NCI-H446 (cell line): ENCODE measurements around the gene HEXB.
A peak's percentile ranks its signal among the peaks of the same experiment; 100 is the strongest.
"Not testable (repeated sequence)": the region's sequence is repeated elsewhere in the genome, so short reads cannot be mapped to it uniquely, and the experiment has no call there.

Source experiments
- DNase-seq, 2 experiments: peaks; one replicate each; lab custom pipeline; 2025; lab: John Stamatoyannopoulos, UW

HEXB gene

GRCh38 chr5:74659172-74659571, 25.9 kb upstream of the HEXB start:
- DNase-seq = no peak

DNA sequence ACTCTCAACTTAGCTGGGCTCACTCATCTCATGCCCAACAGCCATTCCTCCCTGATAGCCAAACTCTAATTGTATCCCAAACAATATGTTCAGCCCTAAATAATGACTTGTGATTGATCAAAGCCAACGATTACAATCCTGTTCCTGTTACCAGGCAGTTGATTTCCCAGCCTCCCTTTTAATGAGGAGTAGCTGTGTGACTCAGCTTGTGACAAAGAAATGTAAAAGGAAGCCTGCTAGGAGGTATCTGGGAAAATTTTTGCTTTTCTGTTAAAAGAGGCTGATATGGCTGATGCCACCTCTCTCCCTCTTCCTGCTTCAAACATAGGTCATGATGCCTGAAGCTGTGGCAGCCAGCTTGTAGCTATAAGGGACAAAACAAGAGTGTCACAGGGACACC, 24.9 kb upstream of the HEXB start:
- no peak for DNase-seq

DNA sequence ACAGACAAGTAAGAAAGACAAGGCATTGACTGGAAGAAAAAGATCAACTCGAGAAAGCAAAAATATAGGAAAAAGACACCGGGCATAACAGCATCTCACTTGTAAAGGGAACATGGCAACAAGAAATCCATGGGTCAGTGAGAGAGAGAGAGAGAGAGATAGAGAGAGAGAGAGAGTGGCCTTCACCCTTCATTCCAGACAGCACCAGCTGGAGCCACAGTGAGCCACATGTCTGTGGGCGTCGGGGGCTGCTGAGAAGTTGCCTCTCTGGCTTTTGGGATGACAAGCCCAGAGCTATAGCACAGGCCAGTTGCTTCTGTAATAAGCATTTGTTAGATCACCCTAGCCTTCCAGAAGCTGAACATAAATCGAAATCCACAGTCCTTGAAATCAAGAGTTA, 24.2 kb upstream of the HEXB start:
- DNase-seq = no peak

DNA sequence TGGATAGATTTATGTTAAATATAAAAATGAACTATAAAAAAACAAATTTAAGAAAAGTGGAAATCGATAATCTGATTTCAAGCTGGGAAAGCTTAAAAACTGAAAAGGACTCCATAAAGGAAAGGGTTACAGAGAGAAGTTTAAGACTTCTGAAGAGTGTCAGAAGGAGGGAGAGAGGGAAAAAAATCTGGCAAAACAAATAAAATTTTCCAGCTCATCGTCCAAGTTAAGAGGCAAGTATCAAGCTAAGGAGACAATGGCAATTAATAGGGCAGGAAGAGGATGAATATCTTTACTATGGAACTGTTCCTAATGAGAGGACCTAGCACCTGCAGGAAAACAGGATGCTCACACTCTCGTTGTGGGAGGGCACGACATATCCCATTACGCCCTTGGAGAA, 20.5 kb upstream of the HEXB start:
- no peak for DNase-seq

DNA sequence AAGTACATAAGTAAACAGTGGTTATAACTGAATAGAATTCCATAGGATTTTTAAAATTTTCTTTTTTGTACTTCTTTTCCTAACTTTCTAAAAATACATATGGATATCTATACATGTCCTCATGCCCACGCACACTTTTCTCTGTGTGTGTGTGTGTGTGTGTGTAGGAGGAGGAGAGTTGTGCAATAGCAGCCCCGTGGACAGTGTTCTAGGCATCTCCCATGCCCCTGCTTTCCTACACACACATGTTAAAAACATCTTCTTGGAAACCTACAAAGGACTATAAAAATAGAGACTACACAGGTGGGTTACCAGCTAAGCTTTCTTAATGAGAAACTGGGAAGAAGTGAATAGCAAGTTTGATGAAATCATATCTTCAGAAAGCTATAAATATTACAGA, 19.8 kb upstream of the HEXB start:
- no peak for DNase-seq

DNA sequence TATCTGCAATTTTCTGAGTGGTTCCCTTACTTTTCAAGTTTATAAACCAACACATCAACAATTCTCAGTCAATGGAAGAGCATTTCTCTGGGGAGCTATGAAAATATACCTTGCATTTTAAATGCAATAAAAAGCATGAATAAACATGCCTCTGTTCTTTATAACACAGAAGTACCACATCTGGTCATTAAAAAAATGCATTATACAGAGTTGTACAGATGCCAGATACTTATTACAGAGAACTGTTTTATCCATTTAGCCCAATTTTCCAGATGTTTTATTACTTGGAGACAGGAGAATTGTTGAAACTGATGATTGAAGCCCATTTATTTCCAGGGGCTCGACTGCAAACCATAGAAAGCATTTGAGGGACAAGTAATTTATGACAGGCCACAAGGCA, 19.2 kb upstream of the HEXB start:
- DNase-seq = no peak

DNA sequence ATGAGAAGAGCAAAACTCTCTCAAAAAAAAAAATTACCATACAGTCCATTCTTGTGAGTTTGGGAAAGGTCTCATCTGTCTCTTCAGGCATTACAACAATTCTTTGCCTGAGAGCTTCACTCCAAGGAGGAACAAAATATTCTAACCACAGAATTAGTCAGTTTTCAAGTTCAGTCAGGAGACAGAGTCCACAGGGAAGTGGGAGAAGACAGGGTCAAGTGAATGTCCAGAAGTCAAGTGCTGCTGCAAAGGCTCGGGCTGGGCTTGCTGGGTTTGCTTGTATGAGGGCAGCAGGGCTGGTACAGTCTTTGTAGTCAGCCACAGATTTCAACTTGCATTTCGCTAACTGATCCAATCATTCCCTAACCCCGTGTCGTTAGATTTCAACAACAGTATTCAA, 17.6 kb upstream of the HEXB start:
- DNase-seq = no peak

- DNase-seq = peak in 1 of 2 experiments; percentile 49
These were observed 15.2 kb upstream of the HEXB start for GRCh38 chr5:74669821-74670220.

DNA sequence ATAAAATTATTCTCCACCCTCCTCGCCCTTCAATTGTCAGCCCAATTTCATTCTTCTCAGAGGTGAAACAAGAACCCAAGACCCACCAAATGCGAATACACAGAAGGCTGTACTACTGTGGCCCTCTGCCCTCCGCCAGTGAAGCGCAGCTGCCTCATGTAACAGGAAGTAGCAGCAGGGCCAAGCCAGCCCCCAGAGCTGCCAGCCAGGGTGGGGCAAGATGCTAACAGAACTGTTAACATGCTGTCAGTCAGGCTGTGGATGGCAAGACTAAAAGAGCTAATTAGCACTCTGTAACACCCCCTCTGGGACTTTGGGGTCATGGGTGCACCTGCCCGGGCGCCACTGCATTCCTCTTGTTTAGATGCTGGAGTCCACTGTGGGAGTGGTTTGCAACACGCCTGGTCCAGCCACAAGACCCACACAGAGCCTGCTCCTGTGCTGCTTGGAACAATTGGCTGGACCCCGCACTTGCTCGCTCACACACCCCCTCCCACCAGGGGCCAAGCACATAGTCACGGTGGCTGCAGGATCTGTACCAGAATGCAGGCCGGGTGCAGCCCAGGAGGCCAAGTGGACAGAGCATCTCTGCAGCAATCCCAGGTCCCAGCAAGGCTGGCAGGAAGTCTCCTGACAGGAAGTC, 14.5 kb upstream of the HEXB start:
- peak in 1 of 2 experiments; percentile 15 for DNase-seq

GRCh38 chr5:74672215-74672877, 12.7 kb upstream of the HEXB start:
- peak; percentile 35 to 68 for DNase-seq

GRCh38 chr5:74673011-74673790, 11.8 kb upstream of the HEXB start:
- peak; percentile 52 to 78 for DNase-seq

DNA sequence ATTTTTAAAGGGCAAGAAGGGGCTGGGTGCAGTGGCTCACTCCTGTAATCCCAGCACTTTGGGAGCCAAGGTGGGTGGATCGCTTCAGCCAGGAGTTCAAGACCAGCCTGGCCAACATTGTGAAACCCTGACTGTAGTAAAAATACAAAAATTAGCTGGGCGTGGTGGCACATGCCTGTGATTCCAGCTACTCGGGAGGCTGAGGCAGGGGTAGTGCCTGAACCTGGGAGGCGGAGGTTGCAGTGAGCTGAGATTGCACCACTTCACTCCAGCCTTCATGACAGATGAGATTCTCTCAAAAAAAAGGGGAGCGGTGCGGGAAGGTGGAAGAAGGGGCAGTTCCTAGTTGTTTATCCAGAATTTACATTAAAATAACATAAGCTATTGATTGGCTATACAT, 8.6 kb upstream of the HEXB start:
- DNase-seq = not testable (repeated sequence)

DNA sequence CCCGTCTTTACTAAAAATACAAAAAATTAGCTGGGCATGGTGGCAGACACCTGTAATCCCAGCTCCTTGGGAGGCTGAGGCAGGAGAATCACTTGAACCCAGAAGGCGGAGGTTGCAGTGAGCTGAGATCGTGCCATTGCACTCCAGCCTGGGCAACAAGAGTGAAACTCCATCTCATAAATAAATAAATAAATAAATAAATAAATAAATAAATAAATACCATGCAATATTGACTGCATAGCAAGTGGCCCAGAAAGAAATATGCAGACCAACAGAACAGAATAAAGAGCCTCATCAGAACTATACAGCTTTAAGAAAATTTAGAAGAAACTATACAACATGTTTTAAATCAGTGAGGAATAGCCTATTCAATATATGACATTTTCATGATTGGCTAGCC, 6.9 kb upstream of the HEXB start:
- not testable (repeated sequence) for DNase-seq

GRCh38 chr5:74679300-74679699, 5.7 kb upstream of the HEXB start:
- not testable (repeated sequence) for DNase-seq

GRCh38 chr5:74679966-74680365, 5.1 kb upstream of the HEXB start:
- DNase-seq = no peak

DNA sequence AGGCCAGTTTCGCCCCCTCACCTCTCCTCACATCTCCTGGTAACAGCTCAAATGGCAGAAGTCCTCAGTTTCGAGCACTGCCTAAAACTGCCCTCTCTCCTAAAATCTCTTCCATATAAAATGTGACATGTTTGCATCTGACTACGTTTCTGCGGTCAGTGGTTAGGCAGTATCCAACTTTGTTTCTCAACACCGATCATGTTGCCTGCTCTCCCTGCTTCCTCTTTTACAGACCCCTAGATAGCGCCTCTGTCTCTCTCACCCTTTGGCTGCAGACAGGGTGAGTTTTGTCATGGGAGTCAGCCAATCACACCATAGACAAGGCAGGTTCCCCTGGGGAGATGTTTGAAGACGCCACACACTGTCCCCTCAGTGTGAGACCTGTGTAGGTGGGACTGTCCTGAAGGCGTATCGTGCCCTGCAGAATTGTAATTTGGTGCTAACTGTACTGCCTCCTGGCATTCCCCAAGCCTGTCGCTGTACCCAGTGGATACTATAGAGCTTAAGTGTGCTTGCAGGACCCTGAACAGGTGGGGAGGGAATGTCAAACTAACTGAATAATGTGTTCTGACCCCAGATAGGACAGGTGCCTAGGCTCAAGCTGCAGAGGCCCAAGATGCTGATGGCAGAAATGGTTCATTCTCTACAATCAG, 1.1 kb downstream of the HEXB start:
- DNase-seq = no peak

- DNase-seq = no peak
These were observed 2.1 kb downstream of the HEXB start for GRCh38 chr5:74686962-74687751.

DNA sequence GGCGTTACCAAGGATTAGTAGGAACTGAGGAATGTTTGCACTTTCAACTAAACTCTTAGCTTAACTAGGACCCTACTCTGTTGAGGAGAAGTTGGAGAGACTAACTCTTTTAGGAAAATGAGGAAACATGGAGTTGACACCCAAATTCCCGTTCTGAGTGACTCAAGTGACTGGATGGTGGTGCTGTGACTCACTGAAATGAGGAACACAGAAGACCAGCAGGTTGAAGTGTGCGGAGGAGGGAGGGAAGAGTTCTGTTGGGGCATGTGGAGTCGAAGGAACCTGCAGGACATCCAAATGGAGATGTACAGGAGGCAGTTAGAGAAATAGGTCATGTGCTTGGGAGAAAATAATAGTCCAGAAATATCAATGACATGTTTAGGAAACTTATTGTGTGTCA, 8.2 kb downstream of the HEXB start:
- DNase-seq = no peak

DNA sequence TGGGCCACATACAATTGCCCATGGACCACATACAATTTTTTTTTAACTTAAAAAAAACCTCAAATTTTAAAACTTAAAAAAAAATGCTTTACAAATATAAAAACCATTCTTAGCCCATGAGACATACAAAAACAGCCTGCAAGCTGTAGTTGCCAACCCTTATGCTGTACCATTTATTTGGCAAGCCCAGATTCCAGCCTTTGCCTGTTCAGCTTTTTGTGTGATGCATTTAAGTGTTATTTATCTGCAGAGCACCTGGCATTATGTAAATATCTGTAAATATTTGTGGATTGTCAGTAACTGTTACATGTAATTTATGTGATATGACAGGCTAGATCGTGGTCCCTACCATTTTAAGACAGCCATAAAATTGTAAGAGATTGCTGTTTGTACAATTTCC, 32.6 kb downstream of the HEXB start:
- DNase-seq = no peak

- DNase-seq = no peak
These were observed 37.2 kb downstream of the HEXB start for GRCh38 chr5:74722271-74722670.

GRCh38 chr5:74725331-74725730, 40.3 kb downstream of the HEXB start:
- DNase-seq = no peak

- DNase-seq = no peak
These were observed 51.7 kb downstream of the HEXB start for GRCh38 chr5:74736759-74737158.
